ENCODE data around the gene KIF7. TPM values are rescaled to one million over a fixed set of nuclear protein-coding genes. Genes with fewer than 3 reads are reported as not detected.

KIF7 gene, protein sequence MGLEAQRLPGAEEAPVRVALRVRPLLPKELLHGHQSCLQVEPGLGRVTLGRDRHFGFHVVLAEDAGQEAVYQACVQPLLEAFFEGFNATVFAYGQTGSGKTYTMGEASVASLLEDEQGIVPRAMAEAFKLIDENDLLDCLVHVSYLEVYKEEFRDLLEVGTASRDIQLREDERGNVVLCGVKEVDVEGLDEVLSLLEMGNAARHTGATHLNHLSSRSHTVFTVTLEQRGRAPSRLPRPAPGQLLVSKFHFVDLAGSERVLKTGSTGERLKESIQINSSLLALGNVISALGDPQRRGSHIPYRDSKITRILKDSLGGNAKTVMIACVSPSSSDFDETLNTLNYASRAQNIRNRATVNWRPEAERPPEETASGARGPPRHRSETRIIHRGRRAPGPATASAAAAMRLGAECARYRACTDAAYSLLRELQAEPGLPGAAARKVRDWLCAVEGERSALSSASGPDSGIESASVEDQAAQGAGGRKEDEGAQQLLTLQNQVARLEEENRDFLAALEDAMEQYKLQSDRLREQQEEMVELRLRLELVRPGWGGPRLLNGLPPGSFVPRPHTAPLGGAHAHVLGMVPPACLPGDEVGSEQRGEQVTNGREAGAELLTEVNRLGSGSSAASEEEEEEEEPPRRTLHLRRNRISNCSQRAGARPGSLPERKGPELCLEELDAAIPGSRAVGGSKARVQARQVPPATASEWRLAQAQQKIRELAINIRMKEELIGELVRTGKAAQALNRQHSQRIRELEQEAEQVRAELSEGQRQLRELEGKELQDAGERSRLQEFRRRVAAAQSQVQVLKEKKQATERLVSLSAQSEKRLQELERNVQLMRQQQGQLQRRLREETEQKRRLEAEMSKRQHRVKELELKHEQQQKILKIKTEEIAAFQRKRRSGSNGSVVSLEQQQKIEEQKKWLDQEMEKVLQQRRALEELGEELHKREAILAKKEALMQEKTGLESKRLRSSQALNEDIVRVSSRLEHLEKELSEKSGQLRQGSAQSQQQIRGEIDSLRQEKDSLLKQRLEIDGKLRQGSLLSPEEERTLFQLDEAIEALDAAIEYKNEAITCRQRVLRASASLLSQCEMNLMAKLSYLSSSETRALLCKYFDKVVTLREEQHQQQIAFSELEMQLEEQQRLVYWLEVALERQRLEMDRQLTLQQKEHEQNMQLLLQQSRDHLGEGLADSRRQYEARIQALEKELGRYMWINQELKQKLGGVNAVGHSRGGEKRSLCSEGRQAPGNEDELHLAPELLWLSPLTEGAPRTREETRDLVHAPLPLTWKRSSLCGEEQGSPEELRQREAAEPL (N-terminal part only)
- 1 to 10 TPM; 2.7 to 9.2 (median 3.5) TPM for total RNA-seq
- polyA plus RNA-seq, result 1 to 10 TPM; 1.3 to 3.0 TPM
- long read RNA-seq, donor 1, full-length matches to known transcripts, result 2 of 15 reads
- long read RNA-seq, donor 1, partial matches to known transcripts, result 0 of 15 reads
- long read RNA-seq, donor 1, other reads (novel, unspliced or antisense), result 13 of 15 reads
- long read RNA-seq, donor 2, partial matches to known transcripts, result 3 of 5 reads
- long read RNA-seq, donor 2, other reads (novel, unspliced or antisense), result 2 of 5 reads
- long read RNA-seq, donor 3, full-length matches to known transcripts, result 3 of 20 reads
- long read RNA-seq, donor 3, partial matches to known transcripts, result 8 of 20 reads
- long read RNA-seq, donor 3, other reads (novel, unspliced or antisense), result 9 of 20 reads

- DNase-seq (no peak), ATAC-seq (peak; percentile 47 to 81 (median 72))
- H3K27ac ChIP-seq, result peak within 1 kb of the TSS in 6 of 12 donors; percentile 22 to 65 (median 46)
- WGBS, 4 donors, result 2 to 5% (median 4%) methylated on average over 50 to 87 of the region's 87 CpGs
- H3K36me3 ChIP-seq, result no peaks in the 10 kb centered on the region
- TF ChIP-seq, protein P1, sequence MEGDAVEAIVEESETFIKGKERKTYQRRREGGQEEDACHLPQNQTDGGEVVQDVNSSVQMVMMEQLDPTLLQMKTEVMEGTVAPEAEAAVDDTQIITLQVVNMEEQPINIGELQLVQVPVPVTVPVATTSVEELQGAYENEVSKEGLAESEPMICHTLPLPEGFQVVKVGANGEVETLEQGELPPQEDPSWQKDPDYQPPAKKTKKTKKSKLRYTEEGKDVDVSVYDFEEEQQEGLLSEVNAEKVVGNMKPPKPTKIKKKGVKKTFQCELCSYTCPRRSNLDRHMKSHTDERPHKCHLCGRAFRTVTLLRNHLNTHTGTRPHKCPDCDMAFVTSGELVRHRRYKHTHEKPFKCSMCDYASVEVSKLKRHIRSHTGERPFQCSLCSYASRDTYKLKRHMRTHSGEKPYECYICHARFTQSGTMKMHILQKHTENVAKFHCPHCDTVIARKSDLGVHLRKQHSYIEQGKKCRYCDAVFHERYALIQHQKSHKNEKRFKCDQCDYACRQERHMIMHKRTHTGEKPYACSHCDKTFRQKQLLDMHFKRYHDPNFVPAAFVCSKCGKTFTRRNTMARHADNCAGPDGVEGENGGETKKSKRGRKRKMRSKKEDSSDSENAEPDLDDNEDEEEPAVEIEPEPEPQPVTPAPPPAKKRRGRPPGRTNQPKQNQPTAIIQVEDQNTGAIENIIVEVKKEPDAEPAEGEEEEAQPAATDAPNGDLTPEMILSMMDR (IDR thresholded peaks at IDR 0.05), result no peak
- no peak for TF ChIP-seq POLR2A (IDR thresholded peaks at IDR 0.05)
- no peaks in the 10 kb centered on the region for H3K9me3 ChIP-seq
- intact Hi-C loops (cut with DNase I), result no loop called here
- H3K27me3 ChIP-seq, result peaks cover 0 to 22% (median 0%) of the 10 kb centered on the region in 9 donors
- H3K4me3 ChIP-seq, result peak within 1 kb of the TSS; percentile 55 to 88 (median 68)
- peaks cover 0 to 13% (median 5%) of the 10 kb centered on the region in 12 donors for H3K4me1 ChIP-seq
Observed at GRCh38 chr15:89654847-89655805, at the start of gene KIF7. Gene KIF7 (minus strand): TSS chr15:89655467. CDS start chr15:89652930, 2,537 bp downstream.

GRCh38 chr15:89704411-89704810 lies 49.1 kb upstream of the KIF7 start:
- Histone ChIP-seq H3K36me3 (no peaks in the 10 kb centered on the region), H3K4me3 (no peak overlapping the region), H3K4me1 (no peaks in the 10 kb centered on the region), H3K9me3 (no peaks in the 10 kb centered on the region), H3K27ac (peak overlapping the region in 1 of 12 donors; percentile 46), H3K27me3 (no peaks in the 10 kb centered on the region)
- intact Hi-C loops (cut with DNase I), result no loop called here
- ATAC-seq, result peak in 1 of 4 donors; percentile 7
- TF ChIP-seq POLR2A (IDR thresholded peaks at IDR 0.05), result no peak
- TF ChIP-seq, protein P1 (IDR thresholded peaks at IDR 0.05), result no peak
- no peak for DNase-seq

GRCh38 chr15:89695198-89695597 lies 39.9 kb upstream of the KIF7 start:
- 77 to 90% (median 84%) methylated on average over 1 of the region's 1 CpG for WGBS, 4 donors
- intact Hi-C loops (cut with DNase I), result no loop called here

More at GRCh38 chr15:89695198-89695597, 39.9 kb upstream of the KIF7 start:
- H3K4me1 ChIP-seq, result peaks cover 0 to 7% (median 0%) of the 10 kb centered on the region in 12 donors
- no peak for ATAC-seq
- H3K9me3 ChIP-seq, result no peaks in the 10 kb centered on the region
- H3K27me3 ChIP-seq, result no peaks in the 10 kb centered on the region
- no peak overlapping the region for H3K27ac ChIP-seq
- TF ChIP-seq, protein P1 (IDR thresholded peaks at IDR 0.05), result no peak
- TF ChIP-seq POLR2A (IDR thresholded peaks at IDR 0.05), result no peak
- H3K36me3 ChIP-seq, result no peaks in the 10 kb centered on the region
- no peak overlapping the region for H3K4me3 ChIP-seq
- DNase-seq, result no peak
